Measurements from ENCODE around the gene GLIS1. TPM values are rescaled to one million over a fixed set of nuclear protein-coding genes. Genes with fewer than 3 reads are reported as not detected.

Gene GLIS1
- total RNA-seq, 1 experiment from 2014 or later = 0.13 TPM

DNA sequence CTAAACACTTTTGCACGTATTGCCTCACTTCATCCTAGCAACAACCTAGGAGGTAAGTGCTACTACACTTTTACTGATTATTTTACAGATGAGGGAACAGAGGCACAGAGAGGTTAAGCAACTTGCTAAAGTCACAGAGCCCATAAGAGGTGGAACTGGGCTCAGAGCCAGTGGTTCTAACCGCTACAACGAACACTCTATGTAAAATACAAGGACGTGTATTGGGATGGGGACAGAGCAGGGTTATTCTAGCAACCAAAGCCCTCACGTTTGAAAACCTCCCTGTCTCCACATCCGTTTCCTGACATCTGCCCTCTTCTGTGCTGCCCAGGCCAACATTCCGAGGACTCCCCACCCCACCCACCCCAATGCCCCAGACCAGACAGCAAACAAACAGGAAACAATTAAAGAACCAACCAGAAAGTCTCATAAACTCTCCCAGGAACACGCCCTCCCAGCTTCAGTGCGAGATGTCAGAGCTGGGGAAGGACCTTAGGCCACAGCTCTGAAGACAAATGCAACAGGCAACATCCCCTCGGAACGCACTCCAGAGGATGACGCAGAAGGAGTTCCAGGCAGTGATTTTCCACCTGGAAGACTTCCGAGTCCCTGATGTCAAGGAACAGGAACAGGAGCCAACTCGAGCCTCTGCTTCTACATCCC, 41.1 kb downstream of the GLIS1 start:
- CTCF ChIA-PET = no interaction called here
- no peak for TF ChIP-seq EZH2 (IDR thresholded peaks at IDR 0.05; ENCODE audit: borderline replicate concordance, low read depth, low read length, poor library complexity, severe bottlenecking)
- TF ChIP-seq, protein P1, sequence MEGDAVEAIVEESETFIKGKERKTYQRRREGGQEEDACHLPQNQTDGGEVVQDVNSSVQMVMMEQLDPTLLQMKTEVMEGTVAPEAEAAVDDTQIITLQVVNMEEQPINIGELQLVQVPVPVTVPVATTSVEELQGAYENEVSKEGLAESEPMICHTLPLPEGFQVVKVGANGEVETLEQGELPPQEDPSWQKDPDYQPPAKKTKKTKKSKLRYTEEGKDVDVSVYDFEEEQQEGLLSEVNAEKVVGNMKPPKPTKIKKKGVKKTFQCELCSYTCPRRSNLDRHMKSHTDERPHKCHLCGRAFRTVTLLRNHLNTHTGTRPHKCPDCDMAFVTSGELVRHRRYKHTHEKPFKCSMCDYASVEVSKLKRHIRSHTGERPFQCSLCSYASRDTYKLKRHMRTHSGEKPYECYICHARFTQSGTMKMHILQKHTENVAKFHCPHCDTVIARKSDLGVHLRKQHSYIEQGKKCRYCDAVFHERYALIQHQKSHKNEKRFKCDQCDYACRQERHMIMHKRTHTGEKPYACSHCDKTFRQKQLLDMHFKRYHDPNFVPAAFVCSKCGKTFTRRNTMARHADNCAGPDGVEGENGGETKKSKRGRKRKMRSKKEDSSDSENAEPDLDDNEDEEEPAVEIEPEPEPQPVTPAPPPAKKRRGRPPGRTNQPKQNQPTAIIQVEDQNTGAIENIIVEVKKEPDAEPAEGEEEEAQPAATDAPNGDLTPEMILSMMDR (conservative IDR thresholded peaks at IDR 0.05; ENCODE audit: low read depth, low read length) = no peak
- no peak for DNase-seq (ENCODE audit: low spot score)
- no peak overlapping the region for H3K4me3 ChIP-seq (ENCODE audit: low read depth, low read length, poor library complexity, severe bottlenecking)
- H3K27ac ChIP-seq (ENCODE audit: low read depth, low read length, poor library complexity, severe bottlenecking) = no peak overlapping the region
- H3K9me3 ChIP-seq (ENCODE audit: low read depth, low read length, poor library complexity, severe bottlenecking) = no peaks in the 10 kb centered on the region
- POLR2A ChIA-PET (ENCODE audit: low non-redundant PET) = no interaction called here
- intact Hi-C loops (cut with micrococcal nuclease; ENCODE audit: unreplicated experiment) = no loop called here
- no peaks in the 10 kb centered on the region for H3K27me3 ChIP-seq (replicated peaks; ENCODE audit: insufficient read depth, low read depth, low read length, poor library complexity)
- BruUV-seq (replicated peaks) = no TSS peak
- no peaks in the 10 kb centered on the region for H3K36me3 ChIP-seq (ENCODE audit: insufficient read depth, low read length, poor library complexity, severe bottlenecking)
- peaks cover 8% of the 10 kb centered on the region for H3K4me1 ChIP-seq (ENCODE audit: insufficient read depth, low read length, poor library complexity, severe bottlenecking)

GRCh38 chr1:53696990-53697389, 42.0 kb downstream of the GLIS1 start:
- TF ChIP-seq, protein P1 (conservative IDR thresholded peaks at IDR 0.05; ENCODE audit: low read depth, low read length) = no peak
- no peak for TF ChIP-seq EZH2 (IDR thresholded peaks at IDR 0.05; ENCODE audit: borderline replicate concordance, low read depth, low read length, poor library complexity, severe bottlenecking)
- ChIA-PET CTCF (no interaction called here), POLR2A (ENCODE audit: low non-redundant PET) (no interaction called here)
- BruUV-seq (replicated peaks) = no TSS peak
- DNase-seq (ENCODE audit: low spot score) = no peak
- Histone ChIP-seq H3K9me3 (ENCODE audit: low read depth, low read length, poor library complexity, severe bottlenecking) (no peaks in the 10 kb centered on the region), H3K4me1 (ENCODE audit: insufficient read depth, low read length, poor library complexity, severe bottlenecking) (peaks cover 8% of the 10 kb centered on the region), H3K27me3 (replicated peaks; ENCODE audit: insufficient read depth, low read depth, low read length, poor library complexity) (no peaks in the 10 kb centered on the region), H3K27ac (ENCODE audit: low read depth, low read length, poor library complexity, severe bottlenecking) (no peak overlapping the region), H3K4me3 (ENCODE audit: low read depth, low read length, poor library complexity, severe bottlenecking) (no peak overlapping the region), H3K36me3 (ENCODE audit: insufficient read depth, low read length, poor library complexity, severe bottlenecking) (no peaks in the 10 kb centered on the region)
- intact Hi-C loops (cut with micrococcal nuclease; ENCODE audit: unreplicated experiment) = no loop called here

- Histone ChIP-seq H3K27ac (ENCODE audit: low read depth, low read length, poor library complexity, severe bottlenecking) (no peak overlapping the region), H3K27me3 (replicated peaks; ENCODE audit: insufficient read depth, low read depth, low read length, poor library complexity) (no peaks in the 10 kb centered on the region), H3K4me1 (ENCODE audit: insufficient read depth, low read length, poor library complexity, severe bottlenecking) (peaks cover 8% of the 10 kb centered on the region), H3K36me3 (ENCODE audit: insufficient read depth, low read length, poor library complexity, severe bottlenecking) (no peaks in the 10 kb centered on the region), H3K4me3 (ENCODE audit: low read depth, low read length, poor library complexity, severe bottlenecking) (no peak overlapping the region), H3K9me3 (ENCODE audit: low read depth, low read length, poor library complexity, severe bottlenecking) (no peaks in the 10 kb centered on the region)
- ChIA-PET CTCF (no interaction called here), POLR2A (ENCODE audit: low non-redundant PET) (no interaction called here)
- BruUV-seq (replicated peaks) = no TSS peak
- no peak for TF ChIP-seq EZH2 (IDR thresholded peaks at IDR 0.05; ENCODE audit: borderline replicate concordance, low read depth, low read length, poor library complexity, severe bottlenecking)
- TF ChIP-seq, protein P1 (conservative IDR thresholded peaks at IDR 0.05; ENCODE audit: low read depth, low read length) = no peak
- DNase-seq (ENCODE audit: low spot score) = no peak
- intact Hi-C loops (cut with micrococcal nuclease; ENCODE audit: unreplicated experiment) = no loop called here
These were observed 42.4 kb downstream of the GLIS1 start for GRCh38 chr1:53696571-53696970.

All from A673 (cell line).